ENCODE measurements around the gene VPS35L. TPM values are rescaled to one million over a fixed set of nuclear protein-coding genes. Genes with fewer than 3 reads are reported as not detected.
"Not testable (repeated sequence)": the region's sequence is repeated elsewhere in the genome, so short reads cannot be mapped to it uniquely, and the experiment has no call there.

The VPS35L gene
- total RNA-seq, 1 experiment from 2014 or later, result 55.5 TPM

GRCh38 chr16:19662351-19662750 lies 106.8 kb downstream of the VPS35L start:
- TF ChIP-seq CTCF (IDR thresholded peaks at IDR 0.05; ENCODE audit: unreplicated experiment), result no peak
- Mint-ChIP-seq H3K36me3 (ENCODE audit: insufficient read depth, unreplicated experiment) (peaks cover 38% of the 10 kb centered on the region), H3K9me3 (ENCODE audit: unreplicated experiment) (peaks cover 7% of the 10 kb centered on the region), H3K4me3 (ENCODE audit: unreplicated experiment) (no peak overlapping the region), H3K27me3 (ENCODE audit: insufficient read depth, unreplicated experiment) (no peaks in the 10 kb centered on the region), H3K4me1 (ENCODE audit: insufficient read depth, unreplicated experiment) (no peaks in the 10 kb centered on the region), H3K27ac (ENCODE audit: low read depth, unreplicated experiment) (no peak overlapping the region)
- DNase-seq (ENCODE audit: unreplicated experiment), result no peak
- ChIA-PET POLR2A (no interaction called here), CTCF (interaction anchor here (0.9 kb wide), 1 partner anchor 78 kb away, joined by 5 read pairs; no protein-coding TSS in a partner anchor)
- BruUV-seq (replicated peaks), result no TSS peak
- intact Hi-C loops (cut with micrococcal nuclease), result no loop called here

- intact Hi-C loops (cut with micrococcal nuclease), result no loop called here
- no peak overlapping the region for H3K27ac Mint-ChIP-seq (ENCODE audit: low read depth, unreplicated experiment)
- H3K4me1 Mint-ChIP-seq (ENCODE audit: insufficient read depth, unreplicated experiment), result no peaks in the 10 kb centered on the region
- H3K9me3 Mint-ChIP-seq (ENCODE audit: unreplicated experiment), result peaks cover 7% of the 10 kb centered on the region
- no peaks in the 10 kb centered on the region for H3K27me3 Mint-ChIP-seq (ENCODE audit: insufficient read depth, unreplicated experiment)
- DNase-seq (ENCODE audit: unreplicated experiment), result no peak
- ChIA-PET CTCF (interaction anchor here (0.6 kb wide), 1 partner anchor 227 kb away, joined by 3 read pairs; no protein-coding TSS in a partner anchor), POLR2A (no interaction called here)
- peaks cover 34% of the 10 kb centered on the region for H3K36me3 Mint-ChIP-seq (ENCODE audit: insufficient read depth, unreplicated experiment)
- H3K4me3 Mint-ChIP-seq (ENCODE audit: unreplicated experiment), result no peak overlapping the region
- TF ChIP-seq CTCF (IDR thresholded peaks at IDR 0.05; ENCODE audit: unreplicated experiment), result no peak
- no TSS peak for BruUV-seq (replicated peaks)
Measured at GRCh38 chr16:19664166-19664565, 108.7 kb downstream of the VPS35L start.

- ChIA-PET CTCF (interaction anchor here (0.7 to 1.3 kb wide), 2 partner anchors 12 to 210 kb away, joined by 3 to 5 read pairs; no protein-coding TSS in a partner anchor), POLR2A (interaction anchor here (1.1 kb wide), 1 partner anchor 16 kb away, joined by 3 read pairs; no protein-coding TSS in a partner anchor)
- H3K4me1 Mint-ChIP-seq (ENCODE audit: insufficient read depth, unreplicated experiment); BruUV-seq (replicated peaks); H3K4me3 Mint-ChIP-seq (ENCODE audit: unreplicated experiment); H3K27me3 Mint-ChIP-seq (ENCODE audit: insufficient read depth, unreplicated experiment); H3K27ac Mint-ChIP-seq (ENCODE audit: low read depth, unreplicated experiment); H3K9me3 Mint-ChIP-seq (ENCODE audit: unreplicated experiment); intact Hi-C loops (cut with micrococcal nuclease); DNase-seq (ENCODE audit: unreplicated experiment): not testable (repeated sequence)
- H3K36me3 Mint-ChIP-seq (ENCODE audit: insufficient read depth, unreplicated experiment), result peaks cover 36% of the 10 kb centered on the region
Measured at GRCh38 chr16:19665313-19665712, 109.8 kb downstream of the VPS35L start.

GRCh38 chr16:19666477-19666876 lies 111.0 kb downstream of the VPS35L start:
- H3K36me3 Mint-ChIP-seq (ENCODE audit: insufficient read depth, unreplicated experiment), result peaks cover 46% of the 10 kb centered on the region
- TF ChIP-seq CTCF (IDR thresholded peaks at IDR 0.05; ENCODE audit: unreplicated experiment), result no peak
- no peak for DNase-seq (ENCODE audit: unreplicated experiment)
- BruUV-seq (replicated peaks), result no TSS peak
- CTCF ChIA-PET, result interaction anchor here (1.3 kb wide), 1 partner anchor 11 kb away, joined by 5 read pairs; no protein-coding TSS in a partner anchor
- intact Hi-C loops (cut with micrococcal nuclease), result no loop called here
- peaks cover 7% of the 10 kb centered on the region for H3K9me3 Mint-ChIP-seq (ENCODE audit: unreplicated experiment)
- no peaks in the 10 kb centered on the region for H3K4me1 Mint-ChIP-seq (ENCODE audit: insufficient read depth, unreplicated experiment)
- no peak overlapping the region for H3K4me3 Mint-ChIP-seq (ENCODE audit: unreplicated experiment)
- no peak overlapping the region for H3K27ac Mint-ChIP-seq (ENCODE audit: low read depth, unreplicated experiment)
- H3K27me3 Mint-ChIP-seq (ENCODE audit: insufficient read depth, unreplicated experiment), result no peaks in the 10 kb centered on the region
- POLR2A ChIA-PET, result no interaction called here

- H3K27ac Mint-ChIP-seq (ENCODE audit: low read depth, unreplicated experiment), result no peak overlapping the region
- no peak for DNase-seq (ENCODE audit: unreplicated experiment)
- peaks cover 61% of the 10 kb centered on the region for H3K36me3 Mint-ChIP-seq (ENCODE audit: insufficient read depth, unreplicated experiment)
- no peaks in the 10 kb centered on the region for H3K4me1 Mint-ChIP-seq (ENCODE audit: insufficient read depth, unreplicated experiment)
- intact Hi-C loops (cut with micrococcal nuclease), result no loop called here
- ChIA-PET POLR2A (no interaction called here), CTCF (interaction anchor here (0.7 to 1.5 kb wide), 4 partner anchors 9 to 214 kb away, joined by 3 to 4 read pairs (median 3); no protein-coding TSS in a partner anchor)
- no peaks in the 10 kb centered on the region for H3K27me3 Mint-ChIP-seq (ENCODE audit: insufficient read depth, unreplicated experiment)
- H3K9me3 Mint-ChIP-seq (ENCODE audit: unreplicated experiment), result no peaks in the 10 kb centered on the region
- H3K4me3 Mint-ChIP-seq (ENCODE audit: unreplicated experiment), result no peak overlapping the region
- no TSS peak for BruUV-seq (replicated peaks)
- no peak for TF ChIP-seq CTCF (IDR thresholded peaks at IDR 0.05; ENCODE audit: unreplicated experiment)
Measured at GRCh38 chr16:19672378-19672777, 116.9 kb downstream of the VPS35L start.
